HEK293 (cell line): ENCODE results near the gene SIGLEC1.

Experiments
- CTCF ChIA-PET: fragments of 350-600 bp; formaldehyde crosslinking; extraction: SDS; loops from one replicate; lab custom pipeline; 2021; ENCODE audit warnings: antibody characterized with exemption; lab: Yijun Ruan, JAX
- POLR2A ChIA-PET: fragments of 300-600 bp; formaldehyde crosslinking; extraction: SDS; loops from one replicate; lab custom pipeline; 2020; ENCODE audit warnings: antibody characterized with exemption, inconsistent platforms; lab: Yijun Ruan, JAX
- H3K27ac ChIP-seq: fragments of 200-500 bp; sonication (Bioruptor generic); 2 replicates; pipeline ENCODE4 v1.5.1; 2014; ENCODE audit warnings: low read depth, low read length, control low read depth, inconsistent platforms; ENCODE audit errors: extremely low read depth
- H3K36me3 ChIP-seq, 2 experiments: fragments of 200-500 bp in 1 of 2; sonication (Bioruptor generic) in 1 of 2; 1 replicate in 1 of 2; 2 replicates in 1 of 2; pipeline ENCODE4 v1.5.1; 2014 to 2017; ENCODE audit warnings: inconsistent platforms in 2 of 2, low read length in 2 of 2; ENCODE audit not compliant: control insufficient read depth in 2 of 2, insufficient read depth in 1 of 2
- H3K4me1 ChIP-seq: fragments of 200-500 bp; sonication (Bioruptor generic); 2 replicates; pipeline ENCODE4 v1.5.1; 2014; ENCODE audit warnings: mild to moderate bottlenecking, low read length, inconsistent platforms; ENCODE audit not compliant: control insufficient read depth, insufficient read depth
- H3K4me3 ChIP-seq: 2 replicates; pipeline ENCODE4 v1.5.1; 2011; ENCODE audit warnings: low read depth, mild to moderate bottlenecking, control low read depth, low read length, moderate library complexity
- H3K9me3 ChIP-seq: fragments of 200-500 bp; sonication (Bioruptor generic); 2 replicates; pipeline ENCODE4 v1.5.1; 2014; ENCODE audit warnings: low read depth, low read length, inconsistent platforms; ENCODE audit not compliant: control insufficient read depth, insufficient read depth
- AEBP2 ChIP-seq: fragments of 450-650 bp; formaldehyde crosslinking; IDR thresholded peaks from 2 replicates; pipeline ENCODE4 v1.5.1; 2016; ENCODE audit warnings: missing biosample characterization, missing genetic modification characterization, borderline replicate concordance
- FEZF1 ChIP-seq: fragments of 450-650 bp; formaldehyde crosslinking; IDR thresholded peaks from 2 replicates; pipeline ENCODE4 v1.5.1; 2016; ENCODE audit warnings: missing biosample characterization, missing genetic modification characterization
- OSR2 ChIP-seq: fragments of 450-650 bp; formaldehyde crosslinking; IDR thresholded peaks from 2 replicates; pipeline ENCODE4 v1.5.1; 2016; ENCODE audit warnings: missing biosample characterization, missing genetic modification characterization
- PRDM4 ChIP-seq: fragments of 450-650 bp; formaldehyde crosslinking; IDR thresholded peaks from 2 replicates; pipeline ENCODE4 v1.5.1; 2017; ENCODE audit warnings: missing biosample characterization, missing genetic modification characterization
- SALL2 ChIP-seq: fragments of 450-650 bp; formaldehyde crosslinking; IDR thresholded peaks from 2 replicates; pipeline ENCODE4 v1.5.0; 2017; ENCODE audit warnings: missing biosample characterization, mild to moderate bottlenecking, missing genetic modification characterization, borderline replicate concordance
- YY1 ChIP-seq: fragments of 450-650 bp; formaldehyde crosslinking; IDR thresholded peaks from 2 replicates; pipeline ENCODE4 v1.5.1; 2018; ENCODE audit warnings: missing biosample characterization, missing genetic modification characterization
- ZBTB17 ChIP-seq: fragments of 450-650 bp; formaldehyde crosslinking; IDR thresholded peaks from 2 replicates; pipeline ENCODE4 v1.5.1; 2016; ENCODE audit warnings: missing biosample characterization, missing genetic modification characterization
- ZIC2 ChIP-seq: fragments of 450-650 bp; formaldehyde crosslinking; IDR thresholded peaks from 2 replicates; pipeline ENCODE4 v1.5.1; 2016; ENCODE audit warnings: missing biosample characterization, missing genetic modification characterization
- ZNF169 ChIP-seq: fragments of 450-650 bp; formaldehyde crosslinking; IDR thresholded peaks from 2 replicates; pipeline ENCODE4 v1.5.1; 2016; ENCODE audit warnings: missing biosample characterization, missing genetic modification characterization
- ZNF248 ChIP-seq: fragments of 450-650 bp; formaldehyde crosslinking; IDR thresholded peaks from 2 replicates; pipeline ENCODE4 v1.5.1; 2017; ENCODE audit warnings: missing biosample characterization, missing genetic modification characterization
- ZNF521 ChIP-seq: fragments of 450-650 bp; formaldehyde crosslinking; IDR thresholded peaks from 2 replicates; pipeline ENCODE4 v1.5.1; 2017; ENCODE audit warnings: missing biosample characterization, mild to moderate bottlenecking, missing genetic modification characterization
- ZNF664 ChIP-seq: fragments of 450-650 bp; formaldehyde crosslinking; IDR thresholded peaks from 2 replicates; pipeline ENCODE4 v1.5.1; 2016; ENCODE audit warnings: missing biosample characterization, missing genetic modification characterization
- ZNF670 ChIP-seq: fragments of 450-650 bp; formaldehyde crosslinking; IDR thresholded peaks from 2 replicates; pipeline ENCODE4 v1.5.1; 2016; ENCODE audit warnings: missing biosample characterization, missing genetic modification characterization, low read depth

Gene SIGLEC1

GRCh38 chr20:3712279-3712873 lies at the start of gene SIGLEC1:
SIGLEC1 (minus strand) TSS chr20:3712600; CDS start chr20:3707128, 5,472 bp downstream.
- no peaks in the 10 kb centered on the region for H3K4me1 ChIP-seq
- POLR2A ChIA-PET: no interaction called here
- H3K9me3 ChIP-seq: no peaks in the 10 kb centered on the region
- H3K36me3 ChIP-seq: no peaks in the 10 kb centered on the region
- no peak for TF ChIP-seq AEBP2 (tag by site-specific recombination)
- TF ChIP-seq ZNF248 (tag by site-specific recombination): no peak
- TF ChIP-seq PRDM4 (tag by site-specific recombination): no peak
- CTCF ChIA-PET: interaction anchor here (0.8 to 3.2 kb wide), 6 partner anchors 9 to 373 kb away, joined by 3 to 26 read pairs (median 4); no protein-coding TSS in a partner anchor
- H3K27ac ChIP-seq: no peak within 1 kb of the TSS
- no peak within 1 kb of the TSS for H3K4me3 ChIP-seq

GRCh38 chr20:3760655-3761348 lies 48.4 kb upstream of the SIGLEC1 start:
- no peaks in the 10 kb centered on the region for H3K4me1 ChIP-seq
- TF ChIP-seq OSR2: peak; percentile 32; the same call in 1 of the 2 replicates
- no peak for TF ChIP-seq ZBTB17
- no peak for TF ChIP-seq YY1 (tag by site-specific recombination)
- TF ChIP-seq, all 188 proteins: peak for 1
- H3K9me3 ChIP-seq: no peaks in the 10 kb centered on the region
- CTCF ChIA-PET: interaction anchor here (1.5 to 10.8 kb wide), 3 partner anchors 10 to 84 kb away, joined by 6 to 133 read pairs (median 10); no protein-coding TSS in a partner anchor
- H3K36me3 ChIP-seq: peaks cover 0 to 47% of the 10 kb centered on the region in 2 experiments; a peak in 2 of 3 replicates
- POLR2A ChIA-PET: no interaction called here
- no peak overlapping the region for H3K27ac ChIP-seq
- H3K4me3 ChIP-seq: no peak overlapping the region

- Histone ChIP-seq H3K9me3 (no peaks in the 10 kb centered on the region), H3K36me3 (peaks cover 0 to 55% of the 10 kb centered on the region in 2 experiments; a peak in 2 of 3 replicates), H3K27ac (no peak overlapping the region), H3K4me1 (no peaks in the 10 kb centered on the region), H3K4me3 (no peak overlapping the region)
- CTCF ChIA-PET: interaction anchor here (0.6 to 10.8 kb wide), 4 partner anchors 9 to 83 kb away, joined by 3 to 133 read pairs (median 8); no protein-coding TSS in a partner anchor
- POLR2A ChIA-PET: no interaction called here
- TF ChIP-seq SALL2 (tag by site-specific recombination) (no peak), ZIC2 (tag by site-specific recombination) (peak; percentile 72)
Observed at GRCh38 chr20:3759884-3760283, 47.5 kb upstream of the SIGLEC1 start.

- no peak for TF ChIP-seq ZNF169
- TF ChIP-seq ZNF664 (tag by site-specific recombination): no peak
- TF ChIP-seq FEZF1: no peak
- no peak for TF ChIP-seq ZNF521 (tag by site-specific recombination)
- TF ChIP-seq ZNF670: no peak
- Histone ChIP-seq H3K4me1 (no peaks in the 10 kb centered on the region), H3K9me3 (no peaks in the 10 kb centered on the region), H3K27ac (no peak overlapping the region), H3K4me3 (no peak overlapping the region), H3K36me3 (peaks cover 0 to 58% of the 10 kb centered on the region in 2 experiments; a peak in 2 of 3 replicates)
- ChIA-PET POLR2A (interaction anchor here (1.3 kb wide), 1 partner anchor 8 kb away, joined by 6 read pairs; the partner anchor contains the start of gene ADISSP), CTCF (interaction anchor here (0.6 to 10.8 kb wide), 3 partner anchors 8 to 43 kb away, joined by 3 to 133 read pairs (median 10); no protein-coding TSS in a partner anchor)
Observed at GRCh38 chr20:3759316-3759823, 47.0 kb upstream of the SIGLEC1 start.
